Gastrocnemius medialis (tissue), 4 donors: ENCODE results near the gene SLC25A36. TPM values are rescaled to one million over a fixed set of nuclear protein-coding genes. Genes with fewer than 3 reads are reported as not detected.
A peak's percentile ranks its signal among the peaks of the same experiment; 100 is the strongest.

Source experiments
- ATAC-seq, 2 donors: fragments of 150-250 bp; one replicate each; pipeline ENCODE4 v1.9.1; 2016
- DNase-seq, 2 donors: peaks; one replicate each; pipeline ENCODE4 v3.0.0-alpha.2; 2019
- H3K27ac ChIP-seq, 4 donors: fragments of 200-600 bp; sonication (generic); 1 replicate in 1 of 4; 2 replicates in 3 of 4; pipeline ENCODE4 v1.5.1; 2016 to 2018; ENCODE audit warnings: mild to moderate bottlenecking in 2 of 4, moderate library complexity in 1 of 4
- H3K27me3 ChIP-seq, 3 donors: fragments of 200-600 bp; sonication (generic) in 2 of 3; 1 replicate in 1 of 3; 2 replicates in 2 of 3; pipeline versions ENCODE4 v1.5.1 to v1.6.0; 2016 to 2019; ENCODE audit warnings: mild to moderate bottlenecking in 1 of 3, moderate library complexity in 1 of 3
- H3K36me3 ChIP-seq, 2 donors: fragments of 200-600 bp; sonication (generic) in 1 of 2; one replicate each; pipeline ENCODE4 v1.5.1; 2017 to 2018
- H3K4me1 ChIP-seq, 2 donors: fragments of 200-600 bp; sonication (generic) in 1 of 2; one replicate each; pipeline ENCODE4 v1.5.1; 2016 to 2017; ENCODE audit warnings: mild to moderate bottlenecking in 2 of 2
- H3K4me3 ChIP-seq, 4 donors: fragments of 200-600 bp; sonication (generic) in 3 of 4; 1 replicate in 1 of 4; 2 replicates in 3 of 4; pipeline ENCODE4 v1.5.1; 2016 to 2019; ENCODE audit warnings: mild to moderate bottlenecking in 2 of 4
- H3K9me3 ChIP-seq, 3 donors: fragments of 200-600 bp; sonication (generic) in 2 of 3; 1 replicate in 1 of 3; 2 replicates in 2 of 3; pipeline ENCODE4 v1.5.1; 2016 to 2019
- CTCF ChIP-seq, 5 experiments: fragments of 450-650 bp in 3 of 5; fragments of 200-600 bp in 2 of 5; sonication (generic) in 2 of 5; IDR thresholded peaks in 4 of 5; conservative IDR thresholded peaks in 1 of 5; 1 replicate in 4 of 5; 2 replicates in 1 of 5; pipeline ENCODE4 v1.5.1; 2016 to 2019; ENCODE audit warnings: antibody characterized with exemption in 5 of 5, mild to moderate bottlenecking in 3 of 5, moderate library complexity in 3 of 5
- POLR2A ChIP-seq, 2 donors: fragments of 450-650 bp; IDR thresholded peaks; one replicate each; pipeline ENCODE4 v1.6.1; 2017; ENCODE audit warnings: antibody characterized with exemption in 2 of 2, mild to moderate bottlenecking in 2 of 2, moderate library complexity in 2 of 2
- in situ Hi-C, 4 donors: fragments of 200-750 bp; cut with MboI; loops; one replicate each; pipeline versions ENCODE4 v1.15.0 to v1.8.0; 2017; ENCODE audit warnings: low sequenced_read_pairs in 4 of 4
- intact Hi-C: fragments of 100-400 bp; cut with DNase I; formaldehyde crosslinking; loops from one replicate; pipeline ENCODE4 v1.15.1; 2023; ENCODE audit warnings: low total_unique reads
- total RNA-seq, 4 donors: library from RNA; depleted of rRNA; stranded (reverse); fragments of >200 nt; gene quantifications; one replicate each; pipeline versions ENCODE4 v1.1.0 to v1.2.3, GENCODE V29; 2016

Gene SLC25A36
- total RNA-seq, 4 donors from 2014 or later: 17.3 to 74.7 (median 35.0) TPM

GRCh38 chr3:140995881-140996280 lies 54.2 kb downstream of the SLC25A36 start:
- Histone ChIP-seq H3K4me3 (no peak overlapping the region), H3K27me3 (no peaks in the 10 kb centered on the region), H3K9me3 (no peaks in the 10 kb centered on the region), H3K4me1 (no peaks in the 10 kb centered on the region), H3K27ac (no peak overlapping the region), H3K36me3 (no peaks in the 10 kb centered on the region)
- DNase-seq (no peak), ATAC-seq (no peak)
- intact Hi-C loops: no loop called here
- in situ Hi-C loops: loop anchor here in 1 of 4 donors (5.0 kb wide), 1 partner anchor 196 kb away; no protein-coding TSS in a partner anchor
- no peak for TF ChIP-seq CTCF (IDR thresholded peaks at IDR 0.05 in 4 of 5, conservative IDR thresholded peaks at IDR 0.05 in 1 of 5)
- TF ChIP-seq POLR2A (IDR thresholded peaks at IDR 0.05): no peak

GRCh38 chr3:141000027-141000663 lies 58.5 kb downstream of the SLC25A36 start:
- H3K27me3 ChIP-seq: no peaks in the 10 kb centered on the region
- H3K9me3 ChIP-seq: no peaks in the 10 kb centered on the region
- peak; percentile 62 to 78 for ATAC-seq
- H3K27ac ChIP-seq: no peak overlapping the region
- no peak overlapping the region for H3K4me3 ChIP-seq
- in situ Hi-C loops (loop anchor here in 2 of 4 donors (5.0 to 10.0 kb wide), 2 partner anchors 105 to 192 kb away; no protein-coding TSS in a partner anchor), intact Hi-C loops (loop anchor here (1.0 kb wide), 1 partner anchor 192 kb away; no protein-coding TSS in a partner anchor)
- no peaks in the 10 kb centered on the region for H3K36me3 ChIP-seq
- no peaks in the 10 kb centered on the region for H3K4me1 ChIP-seq
- peak; percentile 20 to 38 for DNase-seq
- TF ChIP-seq POLR2A (IDR thresholded peaks at IDR 0.05) (no peak), CTCF (IDR thresholded peaks at IDR 0.05 in 4 of 5, conservative IDR thresholded peaks at IDR 0.05 in 1 of 5) (peak; percentile 44 to 75 (median 63))

GRCh38 chr3:141000686-141001085 lies 59.0 kb downstream of the SLC25A36 start:
- Histone ChIP-seq H3K9me3 (no peaks in the 10 kb centered on the region), H3K27ac (no peak overlapping the region), H3K4me3 (no peak overlapping the region), H3K36me3 (no peaks in the 10 kb centered on the region), H3K27me3 (no peaks in the 10 kb centered on the region), H3K4me1 (no peaks in the 10 kb centered on the region)
- no peak for DNase-seq
- in situ Hi-C loops (loop anchor here in 2 of 4 donors (5.0 to 10.0 kb wide), 2 partner anchors 104 to 192 kb away; no protein-coding TSS in a partner anchor), intact Hi-C loops (loop anchor here (1.0 kb wide), 1 partner anchor 192 kb away; no protein-coding TSS in a partner anchor)
- TF ChIP-seq CTCF (IDR thresholded peaks at IDR 0.05 in 4 of 5, conservative IDR thresholded peaks at IDR 0.05 in 1 of 5): no peak
- no peak for TF ChIP-seq POLR2A (IDR thresholded peaks at IDR 0.05)
- no peak for ATAC-seq

- in situ Hi-C loops (loop anchor here in 1 of 4 donors (10.0 kb wide), 1 partner anchor 98 kb away; no protein-coding TSS in a partner anchor), intact Hi-C loops (no loop called here)
- DNase-seq (no peak), ATAC-seq (no peak)
- Histone ChIP-seq H3K36me3 (no peaks in the 10 kb centered on the region), H3K4me1 (no peaks in the 10 kb centered on the region), H3K9me3 (no peaks in the 10 kb centered on the region), H3K27me3 (no peaks in the 10 kb centered on the region), H3K4me3 (no peak overlapping the region), H3K27ac (no peak overlapping the region)
- no peak for TF ChIP-seq CTCF (IDR thresholded peaks at IDR 0.05 in 4 of 5, conservative IDR thresholded peaks at IDR 0.05 in 1 of 5)
Measured at GRCh38 chr3:141006344-141006743, 64.7 kb downstream of the SLC25A36 start.
